Measurements from ENCODE around the gene SCCPDH. TPM values are rescaled to one million over a fixed set of nuclear protein-coding genes. Genes with fewer than 3 reads are reported as not detected.

The SCCPDH gene
- total RNA-seq = 10 to 100 TPM; 17.1 to 28.6 TPM

- ATAC-seq (peak; percentile 96), DNase-seq (peak; percentile 84)
- intact Hi-C loops (cut with DNase I, micrococcal nuclease) = loop anchor here in 1 of 2 experiments (1.0 to 5.0 kb wide), 5 partner anchors 25 to 487 kb away; partner anchors contain the start of genes AHCTF1, SMYD3 and ZNF669
- peaks cover 30% of the 10 kb centered on the region for H3K36me3 Mint-ChIP-seq (ENCODE audit: low read depth)
- H3K4me1 Mint-ChIP-seq = peaks cover 8% of the 10 kb centered on the region
- peaks cover 19% of the 10 kb centered on the region for H3K9me3 Mint-ChIP-seq (ENCODE audit: low read depth)
- peak within 1 kb of the TSS; percentile 83 for H3K4me3 Mint-ChIP-seq
- POLR2A ChIA-PET = interaction anchor here (0.5 to 0.9 kb wide), 4 partner anchors 19 to 716 kb away, joined by 3 to 5 read pairs (median 4); no protein-coding TSS in a partner anchor
- CTCF ChIA-PET = interaction anchor here (0.5 to 1.2 kb wide), 2 partner anchors 227 to 248 kb away, joined by 3 read pairs; no protein-coding TSS in a partner anchor
- no peaks in the 10 kb centered on the region for H3K27me3 Mint-ChIP-seq
- H3K27ac Mint-ChIP-seq = peak within 1 kb of the TSS; percentile 84
Observed at GRCh38 chr1:246724016-246724730, at the start of gene SCCPDH. Gene SCCPDH, plus strand, starts transcription at chr1:246724409. Its CDS starts 14 bp downstream, at chr1:246724423.

GRCh38 chr1:246677842-246678241 lies 46.4 kb upstream of the SCCPDH start:
- ChIA-PET CTCF (no interaction called here), POLR2A (no interaction called here)
- H3K4me1 Mint-ChIP-seq = no peaks in the 10 kb centered on the region
- peaks cover 3% of the 10 kb centered on the region for H3K36me3 Mint-ChIP-seq (ENCODE audit: low read depth)
- H3K27ac Mint-ChIP-seq = no peak overlapping the region
- no peak overlapping the region for H3K4me3 Mint-ChIP-seq
- no peaks in the 10 kb centered on the region for H3K9me3 Mint-ChIP-seq (ENCODE audit: low read depth)
- ATAC-seq (no peak), DNase-seq (no peak)
- intact Hi-C loops (cut with DNase I, micrococcal nuclease) = no loop called here
- H3K27me3 Mint-ChIP-seq = no peaks in the 10 kb centered on the region

GRCh38 chr1:246678816-246679793 lies 45.1 kb upstream of the SCCPDH start:
- intact Hi-C loops (cut with DNase I, micrococcal nuclease) = no loop called here
- no peak overlapping the region for H3K4me3 Mint-ChIP-seq
- CTCF ChIA-PET = interaction anchor here (0.6 to 1.7 kb wide), 3 partner anchors 10 to 1607 kb away, joined by 4 to 8 read pairs (median 6); no protein-coding TSS in a partner anchor
- H3K27ac Mint-ChIP-seq = no peak overlapping the region
- POLR2A ChIA-PET = no interaction called here
- H3K9me3 Mint-ChIP-seq (ENCODE audit: low read depth) = no peaks in the 10 kb centered on the region
- H3K4me1 Mint-ChIP-seq = no peaks in the 10 kb centered on the region
- H3K27me3 Mint-ChIP-seq = no peaks in the 10 kb centered on the region
- DNase-seq = no peak
- no peak for ATAC-seq
- no peaks in the 10 kb centered on the region for H3K36me3 Mint-ChIP-seq (ENCODE audit: low read depth)

GRCh38 chr1:246679794-246680177 lies 44.4 kb upstream of the SCCPDH start:
- Mint-ChIP-seq H3K4me3 (no peak overlapping the region), H3K9me3 (ENCODE audit: low read depth) (no peaks in the 10 kb centered on the region), H3K36me3 (ENCODE audit: low read depth) (no peaks in the 10 kb centered on the region), H3K27me3 (no peaks in the 10 kb centered on the region), H3K27ac (no peak overlapping the region), H3K4me1 (no peaks in the 10 kb centered on the region)
- no peak for ATAC-seq
- intact Hi-C loops (cut with DNase I, micrococcal nuclease) = no loop called here
- ChIA-PET POLR2A (no interaction called here), CTCF (interaction anchor here (0.6 to 1.7 kb wide), 3 partner anchors 9 to 1606 kb away, joined by 4 to 8 read pairs (median 6); no protein-coding TSS in a partner anchor)
- no peak for DNase-seq

GRCh38 chr1:246680190-246680589 lies 44.0 kb upstream of the SCCPDH start:
- ChIA-PET CTCF (interaction anchor here (1.7 kb wide), 1 partner anchor 9 kb away, joined by 8 read pairs; no protein-coding TSS in a partner anchor), POLR2A (no interaction called here)
- Mint-ChIP-seq H3K4me1 (no peaks in the 10 kb centered on the region), H3K4me3 (no peak overlapping the region), H3K27me3 (no peaks in the 10 kb centered on the region), H3K27ac (no peak overlapping the region), H3K36me3 (ENCODE audit: low read depth) (no peaks in the 10 kb centered on the region), H3K9me3 (ENCODE audit: low read depth) (no peaks in the 10 kb centered on the region)
- intact Hi-C loops (cut with DNase I, micrococcal nuclease) = no loop called here
- DNase-seq (no peak), ATAC-seq (no peak)

- H3K27ac Mint-ChIP-seq = no peak overlapping the region
- no peaks in the 10 kb centered on the region for H3K27me3 Mint-ChIP-seq
- DNase-seq (no peak), ATAC-seq (no peak)
- POLR2A ChIA-PET = no interaction called here
- no peak overlapping the region for H3K4me3 Mint-ChIP-seq
- CTCF ChIA-PET = interaction anchor here (1.7 kb wide), 1 partner anchor 8 kb away, joined by 8 read pairs; no protein-coding TSS in a partner anchor
- H3K36me3 Mint-ChIP-seq (ENCODE audit: low read depth) = no peaks in the 10 kb centered on the region
- intact Hi-C loops (cut with DNase I, micrococcal nuclease) = no loop called here
- H3K4me1 Mint-ChIP-seq = no peaks in the 10 kb centered on the region
- H3K9me3 Mint-ChIP-seq (ENCODE audit: low read depth) = no peaks in the 10 kb centered on the region
Observed at GRCh38 chr1:246680696-246681130, 43.5 kb upstream of the SCCPDH start.

- H3K27me3 Mint-ChIP-seq = no peaks in the 10 kb centered on the region
- ATAC-seq = no peak
- no peaks in the 10 kb centered on the region for H3K36me3 Mint-ChIP-seq (ENCODE audit: low read depth)
- no peaks in the 10 kb centered on the region for H3K9me3 Mint-ChIP-seq (ENCODE audit: low read depth)
- no peaks in the 10 kb centered on the region for H3K4me1 Mint-ChIP-seq
- ChIA-PET CTCF (interaction anchor here (0.7 to 1.3 kb wide), 2 partner anchors 33 to 72 kb away, joined by 3 to 4 read pairs; no protein-coding TSS in a partner anchor), POLR2A (no interaction called here)
- DNase-seq = no peak
- no peak overlapping the region for H3K27ac Mint-ChIP-seq
- no peak overlapping the region for H3K4me3 Mint-ChIP-seq
- intact Hi-C loops (cut with DNase I, micrococcal nuclease) = no loop called here
Observed at GRCh38 chr1:246681900-246682895, 42.0 kb upstream of the SCCPDH start.

GRCh38 chr1:246683521-246683920 lies 40.7 kb upstream of the SCCPDH start:
- no peaks in the 10 kb centered on the region for H3K36me3 Mint-ChIP-seq (ENCODE audit: low read depth)
- H3K9me3 Mint-ChIP-seq (ENCODE audit: low read depth) = no peaks in the 10 kb centered on the region
- intact Hi-C loops (cut with DNase I, micrococcal nuclease) = no loop called here
- H3K4me3 Mint-ChIP-seq = no peak overlapping the region
- no peaks in the 10 kb centered on the region for H3K4me1 Mint-ChIP-seq
- ATAC-seq = no peak
- no peak overlapping the region for H3K27ac Mint-ChIP-seq
- no peak for DNase-seq
- ChIA-PET CTCF (interaction anchor here (1.1 kb wide), 1 partner anchor 29 kb away, joined by 3 read pairs; no protein-coding TSS in a partner anchor), POLR2A (no interaction called here)
- H3K27me3 Mint-ChIP-seq = no peaks in the 10 kb centered on the region

GRCh38 chr1:246687002-246687401 lies 37.2 kb upstream of the SCCPDH start:
- POLR2A ChIA-PET = no interaction called here
- CTCF ChIA-PET = no interaction called here
- no peak for ATAC-seq
- no peak overlapping the region for H3K4me3 Mint-ChIP-seq
- H3K27ac Mint-ChIP-seq = no peak overlapping the region
- H3K9me3 Mint-ChIP-seq (ENCODE audit: low read depth) = no peaks in the 10 kb centered on the region
- no peak for DNase-seq
- no peaks in the 10 kb centered on the region for H3K36me3 Mint-ChIP-seq (ENCODE audit: low read depth)
- intact Hi-C loops (cut with DNase I, micrococcal nuclease) = no loop called here
- no peaks in the 10 kb centered on the region for H3K4me1 Mint-ChIP-seq
- H3K27me3 Mint-ChIP-seq = no peaks in the 10 kb centered on the region

GRCh38 chr1:246689409-246690008 lies 34.7 kb upstream of the SCCPDH start:
- Mint-ChIP-seq H3K36me3 (ENCODE audit: low read depth) (no peaks in the 10 kb centered on the region), H3K27ac (no peak overlapping the region), H3K9me3 (ENCODE audit: low read depth) (peaks cover under 1% of the 10 kb centered on the region), H3K27me3 (no peaks in the 10 kb centered on the region), H3K4me3 (no peak overlapping the region), H3K4me1 (no peaks in the 10 kb centered on the region)
- ChIA-PET POLR2A (no interaction called here), CTCF (interaction anchor here (0.7 to 1.7 kb wide), 13 partner anchors 9 to 282 kb away, joined by 3 to 8 read pairs (median 4); no protein-coding TSS in a partner anchor)
- intact Hi-C loops (cut with DNase I, micrococcal nuclease) = loop anchor here in 1 of 2 experiments (1.0 to 2.0 kb wide), 3 partner anchors 10 to 281 kb away; no protein-coding TSS in a partner anchor
- ATAC-seq (peak; percentile 99), DNase-seq (peak; percentile 70)

Data from activated CD4-positive, alpha-beta T cell treated with anti-CD3 and anti-CD28 coated beads for 36 hours (primary cell).